ENCODE data around the gene SRGN. TPM values are rescaled to one million over a fixed set of nuclear protein-coding genes. Genes with fewer than 3 reads are reported as not detected.

The SRGN gene
- polyA plus RNA-seq, 3 donors = 1,724 to 3,407 (median 1,859) TPM

- H3K4me1 Mint-ChIP-seq = peaks cover 3% of the 10 kb centered on the region
- no peak for DNase-seq
- H3K27me3 Mint-ChIP-seq (ENCODE audit: low read depth in 3 of 3) = no peaks in the 10 kb centered on the region
- no peak overlapping the region for H3K4me3 Mint-ChIP-seq
- no peak overlapping the region for H3K4me2 ChIP-seq (replicated peaks; ENCODE audit: extremely low read depth, low read length, poor library complexity, severe bottlenecking)
- H3K27ac ChIP-seq (ENCODE audit: low read depth in 1 of 2, low read length in 2 of 2) = no peak overlapping the region
- no peak overlapping the region for H3K4me3 ChIP-seq (replicated peaks in 1 of 3; ENCODE audit: low read depth in 2 of 3, low read length in 3 of 3)
- no peaks in the 10 kb centered on the region for H3K9me3 ChIP-seq (replicated peaks in 1 of 2; ENCODE audit: control insufficient read depth in 1 of 2, insufficient read depth in 1 of 2, low read length in 2 of 2)
- no peaks in the 10 kb centered on the region for H3K27me3 ChIP-seq (ENCODE audit: control insufficient read depth in 2 of 2, insufficient read depth in 2 of 2, low read length in 2 of 2)
- no CpG with 5 or more reads among the region's 3 CpGs for WGBS (ENCODE audit: insufficient coverage)
- H3K4me1 ChIP-seq (ENCODE audit: control insufficient read depth in 1 of 2, insufficient read depth in 2 of 2, low read length in 2 of 2) = peaks cover 0 to 2% of the 10 kb centered on the region in 2 donors
- H3K36me3 ChIP-seq (replicated peaks in 1 of 2; ENCODE audit: control insufficient read depth in 1 of 2, insufficient read depth in 2 of 2, low read length in 2 of 2) = peaks cover 8 to 37% of the 10 kb centered on the region in 2 donors
- H3K36me3 Mint-ChIP-seq = peaks cover 15 to 27% of the 10 kb centered on the region in 2 donors
- no peak overlapping the region for H2AFZ ChIP-seq (ENCODE audit: insufficient read depth, low read depth, low read length, poor library complexity, severe bottlenecking)
- peak overlapping the region in 1 of 7 donors; percentile 51 for H3K27ac Mint-ChIP-seq
- TF ChIP-seq, protein P1, sequence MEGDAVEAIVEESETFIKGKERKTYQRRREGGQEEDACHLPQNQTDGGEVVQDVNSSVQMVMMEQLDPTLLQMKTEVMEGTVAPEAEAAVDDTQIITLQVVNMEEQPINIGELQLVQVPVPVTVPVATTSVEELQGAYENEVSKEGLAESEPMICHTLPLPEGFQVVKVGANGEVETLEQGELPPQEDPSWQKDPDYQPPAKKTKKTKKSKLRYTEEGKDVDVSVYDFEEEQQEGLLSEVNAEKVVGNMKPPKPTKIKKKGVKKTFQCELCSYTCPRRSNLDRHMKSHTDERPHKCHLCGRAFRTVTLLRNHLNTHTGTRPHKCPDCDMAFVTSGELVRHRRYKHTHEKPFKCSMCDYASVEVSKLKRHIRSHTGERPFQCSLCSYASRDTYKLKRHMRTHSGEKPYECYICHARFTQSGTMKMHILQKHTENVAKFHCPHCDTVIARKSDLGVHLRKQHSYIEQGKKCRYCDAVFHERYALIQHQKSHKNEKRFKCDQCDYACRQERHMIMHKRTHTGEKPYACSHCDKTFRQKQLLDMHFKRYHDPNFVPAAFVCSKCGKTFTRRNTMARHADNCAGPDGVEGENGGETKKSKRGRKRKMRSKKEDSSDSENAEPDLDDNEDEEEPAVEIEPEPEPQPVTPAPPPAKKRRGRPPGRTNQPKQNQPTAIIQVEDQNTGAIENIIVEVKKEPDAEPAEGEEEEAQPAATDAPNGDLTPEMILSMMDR (IDR thresholded peaks at IDR 0.05) = no peak
- no peak overlapping the region for H3K9ac ChIP-seq (ENCODE audit: insufficient read depth, low read length, poor library complexity, severe bottlenecking)
- H3K9me3 Mint-ChIP-seq = no peaks in the 10 kb centered on the region
- H4K20me1 ChIP-seq (ENCODE audit: insufficient read depth, low read length) = peaks cover 84% of the 10 kb centered on the region
- peaks cover 86% of the 10 kb centered on the region for H3K79me2 ChIP-seq (ENCODE audit: insufficient read depth, low read length)
- intact Hi-C loops (cut with micrococcal nuclease) = no loop called here
Observed at GRCh38 chr10:69151984-69152383, 64.1 kb downstream of the SRGN start.

DNA sequence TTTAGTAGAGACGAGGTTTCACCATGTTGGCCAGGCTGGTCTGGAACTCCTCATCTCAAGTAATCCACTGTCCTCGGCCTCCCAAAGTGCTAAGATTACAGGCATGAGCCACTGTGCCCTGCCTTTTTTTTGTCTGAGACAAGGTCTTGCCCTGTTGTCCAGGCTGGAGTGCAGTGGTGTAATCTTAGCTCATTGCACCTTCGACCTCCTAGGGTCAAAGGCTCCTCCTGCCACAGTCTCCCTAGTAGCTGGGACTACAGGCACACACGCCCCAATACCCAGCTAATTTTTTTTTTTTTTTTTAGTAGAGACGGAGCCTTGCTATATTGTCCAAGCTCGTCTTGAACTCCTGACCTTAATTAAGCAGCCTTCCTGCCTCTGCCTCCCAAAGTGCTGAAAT lies 65.3 kb downstream of the SRGN start:
- 100% methylated on average over 4 of the region's 6 CpGs for WGBS (ENCODE audit: insufficient coverage)
- no peaks in the 10 kb centered on the region for H3K9me3 ChIP-seq (replicated peaks in 1 of 2; ENCODE audit: control insufficient read depth in 1 of 2, insufficient read depth in 1 of 2, low read length in 2 of 2)
- TF ChIP-seq, protein P1 (IDR thresholded peaks at IDR 0.05) = no peak
- Mint-ChIP-seq H3K9me3 (no peaks in the 10 kb centered on the region), H3K27me3 (ENCODE audit: low read depth in 3 of 3) (no peaks in the 10 kb centered on the region), H3K36me3 (peaks cover 22 to 33% of the 10 kb centered on the region in 2 donors), H3K27ac (peak overlapping the region in 1 of 7 donors; percentile 41), H3K4me3 (no peak overlapping the region), H3K4me1 (no peaks in the 10 kb centered on the region)
- intact Hi-C loops (cut with micrococcal nuclease) = no loop called here
- H3K79me2 ChIP-seq (ENCODE audit: insufficient read depth, low read length) = peaks cover 74% of the 10 kb centered on the region
- no peaks in the 10 kb centered on the region for H3K4me1 ChIP-seq (ENCODE audit: control insufficient read depth in 1 of 2, insufficient read depth in 2 of 2, low read length in 2 of 2)
- no peak overlapping the region for H3K9ac ChIP-seq (ENCODE audit: insufficient read depth, low read length, poor library complexity, severe bottlenecking)
- peaks cover 72% of the 10 kb centered on the region for H4K20me1 ChIP-seq (ENCODE audit: insufficient read depth, low read length)
- DNase-seq = no peak
- H3K4me2 ChIP-seq (replicated peaks; ENCODE audit: extremely low read depth, low read length, poor library complexity, severe bottlenecking) = no peak overlapping the region
- peaks cover 19 to 50% of the 10 kb centered on the region in 2 donors for H3K36me3 ChIP-seq (replicated peaks in 1 of 2; ENCODE audit: control insufficient read depth in 1 of 2, insufficient read depth in 2 of 2, low read length in 2 of 2)
- no peak overlapping the region for H3K4me3 ChIP-seq (replicated peaks in 1 of 3; ENCODE audit: low read depth in 2 of 3, low read length in 3 of 3)
- H2AFZ ChIP-seq (ENCODE audit: insufficient read depth, low read depth, low read length, poor library complexity, severe bottlenecking) = no peak overlapping the region
- H3K27ac ChIP-seq (ENCODE audit: low read depth in 1 of 2, low read length in 2 of 2) = no peak overlapping the region
- no peaks in the 10 kb centered on the region for H3K27me3 ChIP-seq (ENCODE audit: control insufficient read depth in 2 of 2, insufficient read depth in 2 of 2, low read length in 2 of 2)

Small RNAs within 50 kb of the gene (small RNA-seq; reads per million reads assigned to genes)
- not detected for gene RF00017 (ENCODE audit: insufficient read length, low read depth)

Other genes starting within 250 kb of the SRGN start
- gene DDX50, start 186.8 kb upstream of the SRGN start, polyA plus RNA-seq = 10 to 100 TPM; 14.2 to 17.1 (median 17.0) TPM
- gene DDX21, start 131.9 kb upstream of the SRGN start, polyA plus RNA-seq = 10 to 100 TPM in 2 of 3 donors, 1 to 10 TPM in 1; 9.8 to 39.3 (median 13.6) TPM
- gene KIFBP, start 99.3 kb upstream of the SRGN start, polyA plus RNA-seq = 1 to 10 TPM in 2 of 3 donors, under 1 TPM in 1; 0.52 to 4.0 (median 1.4) TPM
- gene VPS26A, start 36.1 kb downstream of the SRGN start, polyA plus RNA-seq = 10 to 100 TPM; 10.1 to 58.3 (median 42.1) TPM
- gene SUPV3L1, start 92.1 kb downstream of the SRGN start, polyA plus RNA-seq = 10 to 100 TPM in 1 of 3 donors, 1 to 10 TPM in 2; 6.8 to 18.8 (median 7.3) TPM
- not detected for gene HKDC1, start 132.2 kb downstream of the SRGN start, polyA plus RNA-seq
- gene HK1, start 190.4 kb downstream of the SRGN start, polyA plus RNA-seq = 100 to 1,000 TPM in 2 of 3 donors, 10 to 100 TPM in 1; 57.9 to 146 (median 125) TPM

All from CD14-positive monocyte (primary cell).